Middle frontal gyrus (tissue), 1 donor: ENCODE data around the gene SCLT1.

Source experiments
- DNase-seq: peaks from one replicate; pipeline ENCODE4 v3.0.0-alpha.2; 2015; ENCODE audit warnings: low spot score; ENCODE audit errors: extremely low spot score

SCLT1 gene

GRCh38 chr4:128961405-128961804 lies 131.9 kb downstream of the SCLT1 start:
- DNase-seq: no peak

GRCh38 chr4:128958194-128958593 lies 135.1 kb downstream of the SCLT1 start:
- DNase-seq: no peak

GRCh38 chr4:128957459-128957858 lies 135.9 kb downstream of the SCLT1 start:
- no peak for DNase-seq

- DNase-seq: no peak
Observed at GRCh38 chr4:128955751-128956150, 137.6 kb downstream of the SCLT1 start.

- no peak for DNase-seq
Observed at GRCh38 chr4:128954941-128955340, 138.4 kb downstream of the SCLT1 start.

GRCh38 chr4:128951316-128951715 lies 142.0 kb downstream of the SCLT1 start:
- DNase-seq: no peak

- DNase-seq: no peak
Observed at GRCh38 chr4:128950796-128951195, 142.5 kb downstream of the SCLT1 start.

- DNase-seq: no peak
Observed at GRCh38 chr4:128946916-128947315, 146.4 kb downstream of the SCLT1 start.

GRCh38 chr4:128942607-128943006 lies 150.7 kb downstream of the SCLT1 start:
- DNase-seq: no peak

- no peak for DNase-seq
Observed at GRCh38 chr4:128940971-128941370, 152.4 kb downstream of the SCLT1 start.

GRCh38 chr4:128930051-128930450 lies 163.3 kb downstream of the SCLT1 start:
- no peak for DNase-seq

GRCh38 chr4:128924951-128925350 lies 168.4 kb downstream of the SCLT1 start:
- DNase-seq: no peak

GRCh38 chr4:128921954-128922353 lies 171.4 kb downstream of the SCLT1 start:
- DNase-seq: no peak

GRCh38 chr4:128917781-128918180 lies 175.6 kb downstream of the SCLT1 start:
- DNase-seq: no peak

- no peak for DNase-seq
Observed at GRCh38 chr4:128916832-128917231, 176.5 kb downstream of the SCLT1 start.

GRCh38 chr4:128915544-128915943 lies 177.8 kb downstream of the SCLT1 start:
- DNase-seq: no peak

GRCh38 chr4:128913228-128913627 lies 180.1 kb downstream of the SCLT1 start:
- DNase-seq: no peak

- DNase-seq: no peak
Observed at GRCh38 chr4:128908735-128909134, 184.6 kb downstream of the SCLT1 start.

GRCh38 chr4:128907981-128908380 lies 185.4 kb downstream of the SCLT1 start:
- DNase-seq: no peak

GRCh38 chr4:128906581-128906980 lies 186.8 kb downstream of the SCLT1 start:
- DNase-seq: no peak

- no peak for DNase-seq
Observed at GRCh38 chr4:128904821-128905220, 188.5 kb downstream of the SCLT1 start.

GRCh38 chr4:128880662-128881061 lies 212.7 kb downstream of the SCLT1 start:
- no peak for DNase-seq

- DNase-seq: no peak
Observed at GRCh38 chr4:128879971-128880370, 213.4 kb downstream of the SCLT1 start.

- DNase-seq: no peak
Observed at GRCh38 chr4:128879283-128879682, 214.1 kb downstream of the SCLT1 start.
